Stimulated activated CD8-positive, alpha-beta memory T cell treated with anti-CD3 and anti-CD28 coated beads, Interleukin-4, amount 100 ng/mL, for 24 hours (primary cell): ENCODE measurements around the gene PTGES2.

Source experiments
- DNase-seq: peaks from one replicate; pipeline ENCODE4 v3.0.0-alpha.2; 2020; ENCODE audit warnings: low read depth

Gene PTGES2

GRCh38 chr9:128127568-128127989 lies at the start of gene PTGES2:
TSS of gene PTGES2 (minus strand) at chr9:128127729. CDS start at chr9:128127717, 12 bp downstream.
- peak; percentile 69 for DNase-seq

- no peak for DNase-seq
Observed at GRCh38 chr9:128175726-128176125, 48.2 kb upstream of the PTGES2 start.

DNA sequence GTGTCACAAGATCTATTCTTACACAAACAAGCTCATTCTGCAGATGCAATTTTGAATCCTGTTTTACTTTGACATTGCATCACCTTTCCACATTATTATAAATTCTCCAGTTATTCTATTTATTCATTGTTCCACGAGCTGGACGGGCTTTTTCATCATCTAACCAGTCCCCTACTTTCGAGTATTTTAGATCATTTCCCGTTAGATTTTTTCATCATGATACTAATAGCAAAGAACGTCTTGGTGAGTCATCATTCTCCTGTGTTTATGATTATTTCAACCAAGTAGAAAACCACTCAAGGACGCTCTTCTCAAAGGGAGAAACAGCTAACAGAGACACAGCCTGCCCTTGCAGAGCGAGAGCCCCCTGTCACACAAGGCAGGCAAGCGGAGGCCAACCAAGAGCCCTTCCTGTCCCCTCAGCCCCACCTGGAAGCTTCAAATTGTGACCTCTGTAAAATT lies 47.6 kb upstream of the PTGES2 start:
- no peak for DNase-seq

- no peak for DNase-seq
Observed at GRCh38 chr9:128174062-128174461, 46.5 kb upstream of the PTGES2 start.

DNA sequence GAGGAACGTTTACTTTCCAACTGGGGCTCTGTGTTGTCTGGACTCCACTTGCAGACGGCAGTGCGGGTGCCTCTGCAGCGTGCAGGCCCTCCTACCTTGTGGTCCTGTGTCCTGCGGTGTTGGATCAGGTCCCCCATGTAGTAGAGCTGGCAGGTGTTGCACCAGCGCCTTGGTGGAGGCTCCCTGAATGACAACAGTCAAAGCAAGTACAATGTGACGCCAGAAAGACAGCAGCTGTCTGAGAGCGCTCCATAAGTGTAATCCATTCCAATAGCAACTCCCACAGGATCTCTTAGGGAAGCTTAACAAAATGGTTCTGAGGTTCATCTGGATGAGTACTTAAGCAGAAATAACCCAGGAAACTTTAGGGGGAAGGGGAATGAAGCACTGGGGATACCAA lies 42.4 kb upstream of the PTGES2 start:
- no peak for DNase-seq

DNA sequence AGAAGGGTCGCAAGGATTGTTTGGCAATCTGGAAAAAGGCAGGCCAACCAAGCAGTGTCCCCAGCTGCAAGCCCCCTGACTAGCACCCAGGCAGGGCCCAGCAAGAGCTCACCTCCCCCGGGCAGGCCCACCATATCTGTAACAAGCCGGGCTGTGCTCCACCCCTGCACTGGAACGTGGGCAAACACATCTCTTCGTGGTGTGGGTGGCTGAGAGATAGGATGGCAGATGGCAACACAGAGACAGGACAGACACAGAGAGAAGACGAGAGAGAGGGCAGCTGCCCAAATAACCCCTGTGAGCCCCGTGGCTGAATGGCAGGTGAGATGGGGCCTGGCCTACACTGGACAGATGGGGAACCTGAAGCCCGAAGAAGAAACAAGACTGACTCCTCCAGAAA lies 42.0 kb upstream of the PTGES2 start:
- no peak for DNase-seq

DNA sequence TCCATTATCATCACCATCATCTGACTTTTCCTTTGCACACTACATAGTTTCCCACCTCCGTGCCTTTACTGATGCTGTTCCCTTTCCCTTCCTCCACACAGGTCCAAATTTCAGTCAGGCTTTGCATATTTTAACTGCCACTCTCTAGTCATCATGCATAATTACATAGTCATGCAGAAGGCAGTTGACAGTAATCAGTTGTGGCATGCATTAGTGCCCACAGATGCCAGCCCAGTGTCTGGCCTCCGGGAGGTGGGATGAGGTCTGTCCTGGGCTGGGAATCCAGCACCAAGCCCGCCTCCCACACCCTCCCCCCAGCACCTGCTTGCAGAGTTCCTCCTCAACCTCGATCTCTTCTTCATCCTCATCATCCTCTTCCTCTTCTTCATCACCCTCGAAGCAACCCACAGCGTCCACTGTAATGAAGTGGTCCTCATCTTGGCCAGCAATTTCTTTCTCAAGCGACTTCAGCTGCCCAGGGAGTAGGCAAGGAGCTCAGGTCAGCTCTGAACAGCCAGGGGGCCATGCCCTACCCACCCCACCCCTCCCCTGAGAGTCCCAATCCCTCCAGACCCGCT lies 41.3 kb upstream of the PTGES2 start:
- DNase-seq, result no peak

DNA sequence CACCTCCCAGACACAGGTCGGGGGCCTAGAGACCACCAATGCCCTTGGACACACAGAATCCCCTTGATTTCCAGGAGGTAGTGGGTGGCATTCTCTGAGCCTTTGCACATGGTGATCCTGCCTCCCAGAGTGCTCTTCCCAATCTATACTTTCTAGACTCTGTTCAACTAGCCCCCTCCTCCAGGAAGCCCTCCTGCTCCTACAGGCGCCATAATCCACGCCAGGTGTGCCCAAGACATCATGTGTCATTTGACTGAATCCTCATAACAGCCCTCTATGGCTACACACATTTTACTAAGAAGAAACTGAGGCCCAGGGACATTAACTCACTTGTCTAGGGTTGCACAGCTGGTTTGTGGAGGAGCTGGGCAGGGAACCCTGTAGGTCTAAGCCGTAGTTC lies 39.7 kb upstream of the PTGES2 start:
- DNase-seq, result no peak

DNA sequence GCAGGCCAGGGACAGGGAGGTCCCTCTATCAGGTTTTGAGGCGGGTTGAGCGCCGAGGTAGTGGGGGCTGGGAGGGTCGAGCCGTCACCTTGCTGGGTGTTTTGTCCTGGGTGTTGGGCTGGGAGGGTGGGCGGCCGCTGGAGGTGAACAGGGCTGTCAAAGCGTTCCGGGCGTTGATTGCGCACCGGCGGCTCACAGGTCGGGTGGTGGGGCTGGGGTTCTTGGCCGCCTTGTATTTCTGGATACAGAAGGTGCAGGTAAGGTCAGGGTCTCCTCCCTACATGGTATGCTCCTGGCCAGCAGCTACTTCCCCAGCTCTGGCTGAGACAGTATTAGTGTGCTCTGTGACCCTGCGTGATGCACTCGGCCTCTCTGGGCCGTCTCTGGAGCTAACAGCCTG lies 38.6 kb upstream of the PTGES2 start:
- DNase-seq, result no peak

- no peak for DNase-seq
Observed at GRCh38 chr9:128164307-128164885, 36.9 kb upstream of the PTGES2 start.

GRCh38 chr9:128163523-128164306 lies 36.2 kb upstream of the PTGES2 start:
- DNase-seq, result no peak

- no peak for DNase-seq
Observed at GRCh38 chr9:128163027-128163515, 35.5 kb upstream of the PTGES2 start.

- no peak for DNase-seq
Observed at GRCh38 chr9:128162215-128163026, 34.9 kb upstream of the PTGES2 start.

GRCh38 chr9:128161215-128161902 lies 33.8 kb upstream of the PTGES2 start:
- no peak for DNase-seq

GRCh38 chr9:128160603-128160987 lies 33.1 kb upstream of the PTGES2 start:
- DNase-seq, result peak; percentile 53

DNA sequence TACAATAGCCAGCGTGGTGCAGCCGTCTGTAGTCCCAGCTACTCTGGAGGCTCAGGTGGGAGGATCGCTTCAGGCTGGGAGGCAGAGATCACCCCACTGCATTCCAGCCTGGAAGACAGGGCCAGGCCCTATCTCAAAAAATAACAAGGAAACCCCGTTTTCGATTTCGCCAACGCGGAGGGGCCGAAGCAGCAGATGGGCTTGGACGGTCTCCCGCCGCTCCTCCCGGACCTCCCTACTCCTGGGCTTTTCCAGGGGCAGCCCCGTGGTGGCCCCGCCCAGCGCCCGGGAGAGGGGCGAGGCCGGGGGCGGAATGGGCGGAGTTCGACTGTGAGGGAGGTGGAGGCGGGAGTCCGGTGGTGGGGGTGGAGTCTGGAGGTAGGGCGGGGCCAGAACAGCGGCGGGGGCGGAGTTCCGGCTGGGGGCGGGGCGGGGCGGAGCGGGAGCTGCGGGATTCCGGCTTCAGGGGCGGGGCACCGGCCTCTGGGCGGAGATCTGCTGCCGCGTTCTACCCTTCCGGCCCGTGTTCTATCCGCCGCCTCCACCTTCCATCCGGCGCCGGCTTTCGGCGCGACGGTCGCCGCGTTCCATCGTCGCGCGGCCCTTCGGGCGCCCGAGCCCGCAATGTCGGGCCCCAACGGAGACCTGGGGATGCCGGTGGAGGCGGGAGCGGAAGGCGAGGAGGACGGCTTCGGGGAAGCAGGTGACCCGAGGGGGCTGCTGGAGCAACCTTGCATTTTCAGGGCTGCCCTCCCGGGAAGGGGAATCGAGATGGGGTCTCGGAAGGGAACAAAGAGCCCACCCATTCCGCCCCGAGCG lies 32.5 kb upstream of the PTGES2 start, which contains the start of gene BBLN:
Gene BBLN, plus strand, starts transcription at position 482 of the 819 bp plus-strand sequence. Its CDS starts 143 bp downstream, at position 625.
- DNase-seq, result peak; percentile 88

DNA sequence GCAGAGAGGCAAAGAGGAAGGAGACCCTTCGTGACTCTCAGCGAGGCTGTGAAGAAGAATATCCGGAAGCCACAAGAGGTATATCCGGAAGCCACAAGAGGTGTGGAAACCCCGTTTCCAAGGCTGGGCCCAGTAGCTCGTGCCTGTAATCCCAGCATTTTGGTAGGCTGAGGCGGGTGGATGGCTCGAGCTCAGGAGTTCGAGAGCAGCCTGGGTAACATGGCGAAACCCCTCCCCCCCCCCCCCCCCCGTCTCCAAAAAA lies 31.9 kb upstream of the PTGES2 start:
- peak; percentile 21 for DNase-seq

DNA sequence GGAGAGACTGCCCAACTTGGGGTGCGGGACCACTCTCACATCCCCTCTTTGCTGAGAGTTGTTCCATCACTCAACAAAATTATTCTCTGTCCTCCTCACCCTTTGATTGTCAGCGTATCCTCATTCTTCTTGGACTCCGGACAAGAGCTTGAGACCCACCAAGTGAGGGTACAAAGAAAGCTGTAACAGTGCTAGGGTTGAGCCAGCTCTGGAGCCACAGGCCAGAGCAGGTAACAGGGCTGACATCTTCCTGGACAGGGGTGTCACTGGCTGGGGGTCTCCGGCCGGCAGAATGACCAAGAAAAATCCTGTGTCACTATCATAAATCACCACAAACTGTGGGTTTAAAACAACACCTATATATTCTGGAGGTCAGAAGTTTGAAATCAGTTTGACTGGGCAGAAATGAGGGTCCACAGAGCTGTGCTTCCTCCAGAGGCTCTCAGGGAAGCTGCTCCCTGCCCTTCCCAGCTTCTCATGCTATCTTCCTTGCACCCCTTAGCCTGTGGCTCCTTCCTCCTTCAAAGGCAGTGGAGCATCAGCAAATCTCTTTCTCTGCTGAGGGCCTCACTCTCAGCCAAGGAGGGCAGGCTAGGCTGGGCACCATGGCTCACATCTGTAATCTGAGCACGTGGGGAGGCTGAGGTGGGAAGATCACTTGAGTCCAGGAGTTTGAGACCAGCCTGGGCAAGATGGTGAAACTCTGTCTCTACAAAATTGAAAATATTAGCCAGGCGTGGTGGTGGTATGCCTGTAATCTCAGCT lies 28.4 kb upstream of the PTGES2 start:
- DNase-seq, result no peak

GRCh38 chr9:128153947-128154695 lies 26.6 kb upstream of the PTGES2 start:
- no peak for DNase-seq
